Tibial nerve (tissue), 4 donors: Measurements from ENCODE around the gene PNO1. TPM values are rescaled to one million over a fixed set of nuclear protein-coding genes. Genes with fewer than 3 reads are reported as not detected.

ENCODE experiments used
- DNase-seq, 2 donors: peaks; one replicate each; pipeline ENCODE4 v3.0.0-alpha.2; 2019; ENCODE audit warnings: low spot score in 2 of 2
- H3K27ac ChIP-seq, 4 donors: fragments of 200-600 bp; sonication (generic) in 3 of 4; one replicate each; pipeline ENCODE4 v1.5.1; 2017 to 2019; ENCODE audit warnings: mild to moderate bottlenecking in 1 of 4
- H3K27me3 ChIP-seq, 2 donors: fragments of 200-600 bp; sonication (generic) in 1 of 2; one replicate each; pipeline versions ENCODE4 v1.5.1 to v1.6.0; 2017 to 2019
- H3K36me3 ChIP-seq, 3 donors: fragments of 200-600 bp; sonication (generic); one replicate each; pipeline ENCODE4 v1.5.1; 2018 to 2019
- H3K4me1 ChIP-seq, 4 donors: fragments of 200-600 bp; sonication (generic) in 3 of 4; one replicate each; pipeline ENCODE4 v1.5.1; 2017 to 2019
- H3K4me3 ChIP-seq, 4 donors: fragments of 200-600 bp; sonication (generic) in 3 of 4; one replicate each; pipeline ENCODE4 v1.5.1; 2017 to 2019; ENCODE audit warnings: mild to moderate bottlenecking in 1 of 4, moderate library complexity in 1 of 4
- H3K9me3 ChIP-seq, 4 donors: fragments of 200-600 bp; sonication (generic) in 3 of 4; one replicate each; pipeline ENCODE4 v1.5.1; 2017 to 2019
- EP300 ChIP-seq, 2 donors: sonication (generic); formaldehyde crosslinking; IDR thresholded peaks; one replicate each; pipeline ENCODE4 v1.6.1; 2017; ENCODE audit warnings: antibody characterized with exemption in 2 of 2, mild to moderate bottlenecking in 1 of 2
- POLR2A ChIP-seq, 2 donors: fragments of 450-650 bp; IDR thresholded peaks; one replicate each; pipeline ENCODE4 v1.6.1; 2017; ENCODE audit warnings: antibody characterized with exemption in 2 of 2, mild to moderate bottlenecking in 2 of 2, moderate library complexity in 2 of 2
- WGBS, 2 donors: methylation state at CpG; one replicate each; pipeline ENCODE4 v1.1.5; 2018; 5-methylcytosine and 5-hydroxymethylcytosine counted together
- total RNA-seq, 4 donors: library from RNA; depleted of rRNA; stranded (reverse); fragments of >200 nt; gene quantifications; one replicate each; pipeline ENCODE4 v1.1.0, GENCODE V29; 2016
- TF ChIP-seq, protein P1 (sequence below), 5 experiments: fragments of 200-600 bp in 3 of 5; fragments of 450-650 bp in 2 of 5; sonication (generic) in 3 of 5; IDR thresholded peaks; one replicate each; pipeline ENCODE4 v1.5.1; 2016 to 2019; ENCODE audit warnings: antibody characterized with exemption in 5 of 5, mild to moderate bottlenecking in 3 of 5, moderate library complexity in 2 of 5

The PNO1 gene
- total RNA-seq, 4 donors from 2014 or later: 12.7 to 28.5 (median 15.4) TPM

DNA sequence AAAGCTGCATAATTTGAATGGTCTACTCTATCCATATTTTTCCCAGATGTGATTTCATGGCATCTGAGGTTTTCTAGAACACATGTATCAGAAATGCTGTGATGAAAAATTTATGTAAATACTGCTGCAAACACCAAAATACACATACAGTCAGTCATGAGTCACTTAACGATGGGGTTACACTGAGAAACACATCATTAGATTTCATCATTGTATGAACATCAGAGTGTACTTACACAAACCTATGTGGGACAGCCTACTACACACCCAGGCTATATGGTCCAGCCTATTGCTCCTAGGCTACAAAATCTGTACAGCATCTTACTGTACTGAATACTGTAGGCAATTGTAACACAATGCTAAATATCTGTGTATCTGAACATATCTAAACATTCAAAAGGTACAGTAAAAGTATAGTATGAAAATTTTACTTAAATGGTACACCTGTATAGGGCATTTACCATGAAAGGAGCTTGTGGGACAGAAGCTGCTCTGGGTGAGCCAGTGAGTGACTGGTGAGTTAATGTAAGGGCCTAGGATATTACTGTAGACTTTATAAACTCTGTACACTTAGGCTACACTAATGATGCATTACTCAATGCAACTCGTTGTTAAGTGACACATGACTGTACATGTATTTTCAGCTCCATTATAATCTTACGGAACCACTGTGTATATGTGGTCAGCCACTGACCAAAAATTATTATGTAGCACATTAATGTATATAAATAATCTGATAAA lies 33.5 kb downstream of the PNO1 start:
- WGBS, 2 donors: 59 to 68% methylated on average over 3 of the region's 3 CpGs
- no peaks in the 10 kb centered on the region for H3K9me3 ChIP-seq
- peaks cover 0 to 5% (median 0%) of the 10 kb centered on the region in 3 donors for H3K36me3 ChIP-seq
- no peak for DNase-seq
- TF ChIP-seq, protein P1, sequence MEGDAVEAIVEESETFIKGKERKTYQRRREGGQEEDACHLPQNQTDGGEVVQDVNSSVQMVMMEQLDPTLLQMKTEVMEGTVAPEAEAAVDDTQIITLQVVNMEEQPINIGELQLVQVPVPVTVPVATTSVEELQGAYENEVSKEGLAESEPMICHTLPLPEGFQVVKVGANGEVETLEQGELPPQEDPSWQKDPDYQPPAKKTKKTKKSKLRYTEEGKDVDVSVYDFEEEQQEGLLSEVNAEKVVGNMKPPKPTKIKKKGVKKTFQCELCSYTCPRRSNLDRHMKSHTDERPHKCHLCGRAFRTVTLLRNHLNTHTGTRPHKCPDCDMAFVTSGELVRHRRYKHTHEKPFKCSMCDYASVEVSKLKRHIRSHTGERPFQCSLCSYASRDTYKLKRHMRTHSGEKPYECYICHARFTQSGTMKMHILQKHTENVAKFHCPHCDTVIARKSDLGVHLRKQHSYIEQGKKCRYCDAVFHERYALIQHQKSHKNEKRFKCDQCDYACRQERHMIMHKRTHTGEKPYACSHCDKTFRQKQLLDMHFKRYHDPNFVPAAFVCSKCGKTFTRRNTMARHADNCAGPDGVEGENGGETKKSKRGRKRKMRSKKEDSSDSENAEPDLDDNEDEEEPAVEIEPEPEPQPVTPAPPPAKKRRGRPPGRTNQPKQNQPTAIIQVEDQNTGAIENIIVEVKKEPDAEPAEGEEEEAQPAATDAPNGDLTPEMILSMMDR (IDR thresholded peaks at IDR 0.05): no peak
- no peak for TF ChIP-seq POLR2A (IDR thresholded peaks at IDR 0.05)
- TF ChIP-seq EP300 (IDR thresholded peaks at IDR 0.05): no peak
- H3K4me3 ChIP-seq: no peak overlapping the region
- no peaks in the 10 kb centered on the region for H3K27me3 ChIP-seq
- no peak overlapping the region for H3K27ac ChIP-seq
- H3K4me1 ChIP-seq: peaks cover 0 to 59% (median 11%) of the 10 kb centered on the region in 4 donors

DNA sequence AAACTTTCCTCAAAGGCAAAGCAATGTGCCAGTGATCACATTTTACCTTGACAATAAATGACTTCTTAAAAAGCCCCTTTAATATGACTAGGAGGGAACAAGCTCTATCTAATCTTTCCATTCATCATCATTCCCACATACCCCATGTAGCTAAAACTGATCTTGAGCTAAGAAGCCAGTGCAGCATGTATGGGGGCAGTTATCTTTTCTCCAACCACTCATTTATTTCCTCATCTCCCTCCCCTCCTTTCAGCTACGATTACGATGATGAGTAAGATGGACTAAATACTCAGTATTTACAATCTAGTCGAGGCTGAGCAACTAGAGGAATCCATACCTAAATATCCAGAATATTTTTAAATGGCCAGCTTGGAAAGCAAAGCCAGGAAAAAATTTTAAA lies 35.5 kb downstream of the PNO1 start:
- WGBS, 2 donors: 64 to 70% methylated on average over 3 of the region's 3 CpGs
- peak overlapping the region in 1 of 4 donors; percentile 20 for H3K27ac ChIP-seq

DNA sequence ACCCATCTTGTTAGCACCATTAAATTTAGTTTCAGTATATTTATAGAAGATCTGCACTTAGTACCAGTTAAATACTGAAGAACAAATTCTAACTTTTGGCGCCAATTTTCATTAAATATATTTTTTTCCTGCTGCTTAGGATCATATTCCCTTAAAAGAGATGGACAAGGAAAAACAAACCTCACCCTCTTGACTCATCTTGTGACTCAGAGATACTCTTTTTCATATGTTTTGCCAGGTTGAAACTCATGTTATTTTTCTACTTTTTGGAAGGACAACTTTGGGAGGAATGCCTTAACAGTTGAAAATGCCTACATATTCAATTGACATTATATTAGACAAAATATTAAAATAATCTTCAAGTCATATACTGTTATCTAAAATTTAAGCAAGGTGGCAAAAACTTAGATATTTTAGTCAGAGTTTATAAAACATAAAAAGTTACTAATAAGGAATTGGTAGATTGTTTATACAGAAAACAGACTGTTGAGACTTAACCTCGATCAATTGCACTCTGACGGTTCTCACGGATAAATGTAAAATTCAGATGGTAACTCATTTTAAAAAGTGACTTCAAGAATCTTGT lies 36.2 kb downstream of the PNO1 start:
- peaks cover 0 to 66% (median 11%) of the 10 kb centered on the region in 4 donors for H3K4me1 ChIP-seq
- H3K4me3 ChIP-seq: no peak overlapping the region
- TF ChIP-seq POLR2A (IDR thresholded peaks at IDR 0.05): no peak
- no peak for TF ChIP-seq EP300 (IDR thresholded peaks at IDR 0.05)
- TF ChIP-seq, protein P1 (IDR thresholded peaks at IDR 0.05): no peak
- WGBS, 2 donors: 73 to 76% methylated on average over 4 of the region's 4 CpGs
- no peak for DNase-seq
- peak overlapping the region in 1 of 4 donors; percentile 20 for H3K27ac ChIP-seq
- H3K9me3 ChIP-seq: no peaks in the 10 kb centered on the region
- no peaks in the 10 kb centered on the region for H3K27me3 ChIP-seq
- H3K36me3 ChIP-seq: no peaks in the 10 kb centered on the region

More for the DNA sequence above, 35.5 kb downstream of the PNO1 start:
- Histone ChIP-seq H3K4me3 (no peak overlapping the region), H3K4me1 (peaks cover 0 to 72% (median 11%) of the 10 kb centered on the region in 4 donors), H3K9me3 (no peaks in the 10 kb centered on the region), H3K27me3 (no peaks in the 10 kb centered on the region), H3K36me3 (no peaks in the 10 kb centered on the region)
- TF ChIP-seq POLR2A (IDR thresholded peaks at IDR 0.05) (no peak), EP300 (IDR thresholded peaks at IDR 0.05) (no peak)
- TF ChIP-seq, protein P1 (IDR thresholded peaks at IDR 0.05): no peak
- no peak for DNase-seq

DNA sequence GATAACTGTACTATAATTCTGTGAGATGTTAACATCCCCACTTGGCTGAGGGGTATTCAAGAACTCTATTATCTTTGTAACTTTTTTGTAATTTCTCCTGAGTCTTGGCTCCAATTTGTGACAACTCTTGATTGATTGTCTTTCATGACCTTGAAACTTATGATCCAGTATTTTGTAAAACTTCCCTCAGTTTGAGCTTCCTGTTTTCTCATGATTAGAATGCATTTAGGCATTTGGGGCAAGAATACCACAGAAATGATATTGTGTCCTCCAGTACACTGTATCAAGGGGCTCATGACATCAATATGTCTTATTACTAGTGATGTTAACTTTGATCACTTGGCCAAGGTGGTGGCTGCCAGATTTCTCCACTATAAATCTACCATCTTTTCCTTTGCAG lies 37.4 kb downstream of the PNO1 start:
- peaks cover 0 to 67% (median 11%) of the 10 kb centered on the region in 4 donors for H3K4me1 ChIP-seq
- TF ChIP-seq, protein P1 (IDR thresholded peaks at IDR 0.05): no peak
- TF ChIP-seq POLR2A (IDR thresholded peaks at IDR 0.05): no peak
- no peak for TF ChIP-seq EP300 (IDR thresholded peaks at IDR 0.05)

DNA sequence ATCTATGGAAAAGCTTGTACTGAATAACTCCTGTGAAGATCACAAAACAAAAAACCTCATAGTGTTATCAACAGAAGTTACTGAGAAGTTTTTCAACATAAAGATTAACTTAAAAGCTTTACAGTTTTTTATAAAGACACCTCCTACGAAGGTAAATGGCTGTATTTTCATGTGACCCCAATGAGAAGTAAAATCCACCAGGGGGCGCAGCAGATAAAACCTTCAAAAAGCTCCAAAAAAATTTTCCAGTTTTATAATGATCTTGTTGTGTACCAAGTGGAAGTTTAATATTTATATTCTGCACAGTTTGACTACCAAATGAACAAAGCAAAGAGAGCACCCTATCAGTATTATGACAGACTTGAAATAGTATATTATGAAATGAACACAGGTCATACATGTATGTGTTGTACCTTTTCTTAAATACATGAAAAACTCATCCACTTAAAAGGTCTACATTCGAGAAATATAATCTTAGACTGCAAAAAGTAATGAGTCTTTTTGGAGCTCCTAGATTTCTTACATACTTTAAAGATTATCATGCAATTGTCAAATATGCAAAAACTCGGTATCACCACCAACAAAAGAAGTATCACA lies 38.5 kb downstream of the PNO1 start:
- WGBS, 2 donors: 41 to 98% methylated on average over 4 of the region's 4 CpGs
- no peaks in the 10 kb centered on the region for H3K9me3 ChIP-seq
- no peak overlapping the region for H3K27ac ChIP-seq
- H3K27me3 ChIP-seq: no peaks in the 10 kb centered on the region
- peak in 1 of 2 donors; percentile 53 for DNase-seq
- no peaks in the 10 kb centered on the region for H3K36me3 ChIP-seq
- H3K4me3 ChIP-seq: no peak overlapping the region
- TF ChIP-seq, protein P1 (IDR thresholded peaks at IDR 0.05): peak in 4 of 5 experiments; percentile 54 to 72 (median 70)
- TF ChIP-seq EP300 (IDR thresholded peaks at IDR 0.05) (no peak), POLR2A (IDR thresholded peaks at IDR 0.05) (no peak)
- H3K4me1 ChIP-seq: peaks cover 0 to 74% (median 11%) of the 10 kb centered on the region in 4 donors

More for the DNA sequence above, 37.4 kb downstream of the PNO1 start:
- no peaks in the 10 kb centered on the region for H3K9me3 ChIP-seq
- H3K27me3 ChIP-seq: no peaks in the 10 kb centered on the region
- H3K27ac ChIP-seq: peak overlapping the region in 2 of 4 donors; percentile 20 to 44
- no peak for DNase-seq
- no peak overlapping the region for H3K4me3 ChIP-seq
- no peaks in the 10 kb centered on the region for H3K36me3 ChIP-seq
